ENCODE data around the gene GRAMD4. TPM values are rescaled to one million over a fixed set of nuclear protein-coding genes. Genes with fewer than 3 reads are reported as not detected.

The GRAMD4 gene
- total RNA-seq, 1 donor from 2014 or later: 58.1 TPM

DNA sequence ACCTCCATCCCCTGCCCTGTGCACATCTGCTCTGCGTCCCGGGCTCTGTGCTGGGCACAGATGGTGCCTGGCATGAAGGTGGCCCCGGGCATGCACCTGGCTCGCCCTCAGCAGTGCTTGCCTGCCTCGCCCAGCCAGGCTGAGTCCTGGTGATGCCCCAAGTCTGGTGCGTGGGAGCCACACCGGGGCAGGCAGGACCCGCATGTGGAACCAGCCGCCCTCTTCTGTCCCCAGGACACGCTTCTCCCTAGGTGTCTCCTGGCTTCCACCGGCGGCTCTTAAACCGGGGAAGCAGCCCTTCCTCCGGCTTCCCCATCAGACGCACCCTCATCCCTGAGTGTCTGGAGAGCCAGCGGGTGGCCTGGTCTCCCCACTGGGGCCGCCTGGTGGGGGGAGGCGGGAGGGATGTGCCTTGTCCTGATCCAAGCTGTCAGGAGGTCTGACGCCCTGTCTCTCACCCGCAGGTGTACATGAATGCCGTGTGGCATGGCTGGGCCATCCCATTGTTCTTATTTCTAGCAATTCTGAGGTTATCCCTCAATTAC is 45.0 kb downstream of the GRAMD4 start:
- Histone ChIP-seq H3K4me3 (no peak overlapping the region), H3K27me3 (ENCODE audit: low read depth) (no peaks in the 10 kb centered on the region), H3K9me3 (no peaks in the 10 kb centered on the region), H3K4me1 (no peaks in the 10 kb centered on the region), H3K27ac (no peak overlapping the region), H3K36me3 (peaks cover 77% of the 10 kb centered on the region)
- no peak for DNase-seq
- no peak for ATAC-seq
- no peak for TF ChIP-seq CTCF (IDR thresholded peaks at IDR 0.05)
- intact Hi-C loops (cut with DNase I): no loop called here

DNA sequence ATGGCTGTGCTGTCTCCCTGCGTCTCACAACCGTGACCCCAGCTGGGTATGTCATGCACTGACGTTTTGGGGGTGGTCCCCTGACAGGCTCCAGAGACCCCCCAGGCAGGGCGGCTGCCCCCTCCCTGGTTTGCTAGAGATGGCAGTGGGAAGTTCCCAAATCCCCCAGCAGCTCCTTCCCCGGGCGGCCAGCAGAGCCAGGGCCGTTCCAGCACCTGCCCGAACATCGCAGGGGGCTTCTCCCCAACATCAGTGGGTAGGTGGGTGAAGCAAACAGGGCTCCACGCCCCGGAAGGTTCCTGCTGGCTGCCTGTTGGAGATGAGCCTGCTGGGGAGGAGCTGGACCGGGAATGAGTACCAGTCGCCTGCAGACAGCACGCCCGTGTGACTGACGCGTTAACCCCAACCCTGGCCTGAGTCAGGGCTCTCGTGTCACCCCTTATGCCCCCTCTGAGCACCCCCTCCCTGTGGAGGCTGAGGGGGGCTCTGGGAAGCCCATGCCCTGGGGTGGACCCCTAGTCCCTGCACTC is 45.6 kb downstream of the GRAMD4 start:
- TF ChIP-seq CTCF (IDR thresholded peaks at IDR 0.05): no peak
- peaks cover 83% of the 10 kb centered on the region for H3K36me3 ChIP-seq
- ATAC-seq: no peak
- intact Hi-C loops (cut with DNase I): no loop called here
- H3K27ac ChIP-seq: no peak overlapping the region
- H3K4me3 ChIP-seq: no peak overlapping the region
- DNase-seq: no peak
- no peaks in the 10 kb centered on the region for H3K27me3 ChIP-seq (ENCODE audit: low read depth)
- H3K9me3 ChIP-seq: no peaks in the 10 kb centered on the region
- H3K4me1 ChIP-seq: no peaks in the 10 kb centered on the region

DNA sequence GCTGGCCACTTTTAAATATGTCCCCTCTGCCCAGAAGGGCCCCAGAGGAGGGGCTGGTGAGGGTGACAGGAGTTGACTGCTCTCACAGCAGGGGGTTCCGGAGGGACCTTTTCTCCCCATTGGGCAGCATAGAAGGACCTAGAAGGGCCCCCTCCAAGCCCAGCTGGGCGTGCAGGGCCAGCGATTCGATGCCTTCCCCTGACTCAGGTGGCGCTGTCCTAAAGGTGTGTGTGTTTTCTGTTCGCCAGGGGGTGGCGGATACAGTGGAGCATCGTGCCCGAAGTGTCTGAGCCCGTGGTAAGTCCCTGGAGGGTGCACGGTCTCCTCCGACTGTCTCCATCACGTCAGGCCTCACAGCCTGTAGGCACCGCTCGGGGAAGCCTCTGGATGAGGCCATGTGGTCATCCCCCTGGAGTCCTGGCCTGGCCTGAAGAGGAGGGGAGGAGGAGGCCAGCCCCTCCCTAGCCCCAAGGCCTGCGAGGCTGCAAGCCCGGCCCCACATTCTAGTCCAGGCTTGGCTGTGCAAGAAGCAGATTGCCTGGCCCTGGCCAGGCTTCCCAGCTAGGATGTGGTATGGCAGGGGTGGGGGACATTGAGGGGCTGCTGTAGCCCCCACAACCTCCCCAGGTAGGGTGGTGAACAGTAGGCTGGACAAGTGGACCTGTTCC is 46.5 kb downstream of the GRAMD4 start:
- Histone ChIP-seq H3K9me3 (no peaks in the 10 kb centered on the region), H3K4me3 (no peak overlapping the region), H3K27ac (no peak overlapping the region), H3K27me3 (ENCODE audit: low read depth) (no peaks in the 10 kb centered on the region), H3K4me1 (no peaks in the 10 kb centered on the region), H3K36me3 (peaks cover 88% of the 10 kb centered on the region)
- DNase-seq: no peak
- intact Hi-C loops (cut with DNase I): no loop called here
- ATAC-seq: no peak
- TF ChIP-seq CTCF (IDR thresholded peaks at IDR 0.05): no peak

- DNase-seq: no peak
- no peaks in the 10 kb centered on the region for H3K4me1 ChIP-seq
- H3K9me3 ChIP-seq: no peaks in the 10 kb centered on the region
- H3K27me3 ChIP-seq (ENCODE audit: low read depth): no peaks in the 10 kb centered on the region
- no peak overlapping the region for H3K27ac ChIP-seq
- H3K4me3 ChIP-seq: no peak overlapping the region
- no peak for TF ChIP-seq CTCF (IDR thresholded peaks at IDR 0.05)
- no peak for ATAC-seq
- intact Hi-C loops (cut with DNase I): no loop called here
- H3K36me3 ChIP-seq: peaks cover 84% of the 10 kb centered on the region
These were observed 47.0 kb downstream of the GRAMD4 start for GRCh38 chr22:46667245-46667623.

- Histone ChIP-seq H3K4me1 (no peaks in the 10 kb centered on the region), H3K27me3 (ENCODE audit: low read depth) (no peaks in the 10 kb centered on the region), H3K9me3 (no peaks in the 10 kb centered on the region), H3K27ac (no peak overlapping the region), H3K36me3 (peaks cover 83% of the 10 kb centered on the region), H3K4me3 (no peak overlapping the region)
- DNase-seq: no peak
- no peak for TF ChIP-seq CTCF (IDR thresholded peaks at IDR 0.05)
- intact Hi-C loops (cut with DNase I): no loop called here
- no peak for ATAC-seq
These were observed 47.9 kb downstream of the GRAMD4 start for GRCh38 chr22:46668116-46668515.
